Stomach (tissue), 4 donors: ENCODE results near the gene ZNF74.

Experiments used
- POLR2AphosphoS5 ChIP-seq, 3 donors: sonication (generic); formaldehyde crosslinking; IDR thresholded peaks; one replicate each; pipeline ENCODE4 v1.6.1; 2016; ENCODE audit warnings: antibody characterized with exemption in 3 of 3
- TF ChIP-seq, protein P1 (sequence below), 7 experiments: fragments of 450-650 bp in 4 of 7; fragments of 200-600 bp in 3 of 7; sonication (generic) in 3 of 7; IDR thresholded peaks; one replicate each; pipeline ENCODE4 v1.5.1; 2016 to 2019; ENCODE audit warnings: antibody characterized with exemption in 7 of 7, control low read depth in 2 of 7, mild to moderate bottlenecking in 1 of 7

GRCh38 chr22:20442485-20443284, 48.7 kb downstream of the ZNF74 start:
- TF ChIP-seq, protein P1, sequence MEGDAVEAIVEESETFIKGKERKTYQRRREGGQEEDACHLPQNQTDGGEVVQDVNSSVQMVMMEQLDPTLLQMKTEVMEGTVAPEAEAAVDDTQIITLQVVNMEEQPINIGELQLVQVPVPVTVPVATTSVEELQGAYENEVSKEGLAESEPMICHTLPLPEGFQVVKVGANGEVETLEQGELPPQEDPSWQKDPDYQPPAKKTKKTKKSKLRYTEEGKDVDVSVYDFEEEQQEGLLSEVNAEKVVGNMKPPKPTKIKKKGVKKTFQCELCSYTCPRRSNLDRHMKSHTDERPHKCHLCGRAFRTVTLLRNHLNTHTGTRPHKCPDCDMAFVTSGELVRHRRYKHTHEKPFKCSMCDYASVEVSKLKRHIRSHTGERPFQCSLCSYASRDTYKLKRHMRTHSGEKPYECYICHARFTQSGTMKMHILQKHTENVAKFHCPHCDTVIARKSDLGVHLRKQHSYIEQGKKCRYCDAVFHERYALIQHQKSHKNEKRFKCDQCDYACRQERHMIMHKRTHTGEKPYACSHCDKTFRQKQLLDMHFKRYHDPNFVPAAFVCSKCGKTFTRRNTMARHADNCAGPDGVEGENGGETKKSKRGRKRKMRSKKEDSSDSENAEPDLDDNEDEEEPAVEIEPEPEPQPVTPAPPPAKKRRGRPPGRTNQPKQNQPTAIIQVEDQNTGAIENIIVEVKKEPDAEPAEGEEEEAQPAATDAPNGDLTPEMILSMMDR (IDR thresholded peaks at IDR 0.05), result no peak
- TF ChIP-seq POLR2AphosphoS5 (IDR thresholded peaks at IDR 0.05), result no peak
